NCI-H524 treated with DMSO at 0.1 percent for 48 hours (cell line): Measurements from ENCODE around the gene CHST12.
"Not testable (repeated sequence)": the region's sequence is repeated elsewhere in the genome, so short reads cannot be mapped to it uniquely, and the experiment has no call there.

ENCODE experiments used
- DNase-seq: peaks from one replicate; lab custom pipeline; 2025; lab: John Stamatoyannopoulos, UW

Gene CHST12

DNA sequence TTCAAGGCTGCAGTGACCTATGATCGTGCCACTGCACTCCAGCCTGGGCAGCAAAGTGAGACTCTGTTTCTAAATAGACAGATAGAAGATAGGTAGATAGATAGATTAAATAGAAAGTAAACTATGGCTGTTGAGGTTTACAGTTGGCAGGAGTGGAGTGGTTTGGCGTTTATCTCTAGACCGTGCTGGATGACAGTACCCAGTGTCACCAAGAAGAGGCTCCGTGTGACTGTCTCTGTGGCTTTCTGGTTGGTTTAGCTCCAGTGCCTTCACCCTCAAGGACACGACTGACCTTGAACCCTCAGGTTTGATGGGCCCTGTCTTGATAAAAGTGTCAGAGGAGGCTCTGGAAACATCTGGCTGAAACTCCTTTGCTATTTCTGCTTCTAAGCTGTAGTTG lies 31.7 kb downstream of the CHST12 start:
- no peak for DNase-seq

DNA sequence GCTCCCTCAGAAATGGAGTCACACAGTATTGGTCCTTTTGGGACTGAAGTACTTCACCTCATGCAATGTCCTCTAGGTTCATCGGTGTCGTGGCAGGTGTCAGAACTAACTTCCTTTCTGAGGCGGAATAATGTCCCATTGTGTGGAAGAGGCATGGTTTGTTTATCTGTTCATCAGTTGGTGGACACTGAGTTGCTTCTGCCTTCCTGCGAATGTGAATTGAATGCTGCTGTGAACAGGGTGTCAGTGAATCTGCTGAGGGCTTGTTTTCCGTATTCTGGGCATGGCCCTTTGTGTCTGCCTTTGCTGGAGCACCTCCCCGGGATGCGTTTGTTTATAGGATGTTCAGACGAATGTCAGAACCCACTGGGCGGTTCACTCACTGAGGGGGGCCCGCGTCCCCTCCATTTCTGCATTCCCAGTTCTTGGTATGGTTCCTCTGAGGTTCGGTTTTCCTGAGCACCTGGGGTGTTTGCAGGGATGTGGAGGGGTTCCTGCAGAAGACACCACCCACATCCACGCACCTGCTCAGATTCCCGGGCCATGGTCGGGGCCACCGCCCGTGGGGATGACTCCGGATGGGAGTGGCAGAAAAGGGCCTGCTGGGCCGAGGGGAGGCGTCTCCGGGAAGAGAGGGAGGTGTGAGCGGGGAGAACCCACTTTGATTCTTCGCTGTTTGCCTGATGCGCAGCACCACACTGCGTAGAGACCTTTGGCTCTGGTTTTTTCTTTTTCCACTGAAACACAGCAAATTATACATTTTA lies 33.1 kb downstream of the CHST12 start:
- no peak for DNase-seq

DNA sequence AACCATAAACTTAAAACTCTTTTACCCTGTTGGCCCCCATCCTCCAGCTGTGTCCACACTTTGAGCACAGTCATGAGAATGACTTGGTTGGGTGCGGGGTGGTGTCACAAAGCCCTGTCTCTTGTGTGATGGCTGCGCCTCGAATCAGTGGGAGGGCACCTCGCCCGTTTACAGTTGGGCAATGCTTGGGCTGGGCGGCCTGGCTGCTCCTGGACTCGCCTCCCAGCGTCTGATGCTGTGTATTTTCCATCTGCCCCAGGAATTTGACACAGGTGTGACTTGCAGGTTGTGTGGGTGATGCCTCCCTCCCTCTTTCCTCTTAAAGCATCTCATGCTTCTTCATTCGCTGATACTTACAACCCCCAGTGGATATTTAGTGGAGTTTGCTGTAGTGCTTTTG lies 33.7 kb downstream of the CHST12 start:
- DNase-seq = no peak

DNA sequence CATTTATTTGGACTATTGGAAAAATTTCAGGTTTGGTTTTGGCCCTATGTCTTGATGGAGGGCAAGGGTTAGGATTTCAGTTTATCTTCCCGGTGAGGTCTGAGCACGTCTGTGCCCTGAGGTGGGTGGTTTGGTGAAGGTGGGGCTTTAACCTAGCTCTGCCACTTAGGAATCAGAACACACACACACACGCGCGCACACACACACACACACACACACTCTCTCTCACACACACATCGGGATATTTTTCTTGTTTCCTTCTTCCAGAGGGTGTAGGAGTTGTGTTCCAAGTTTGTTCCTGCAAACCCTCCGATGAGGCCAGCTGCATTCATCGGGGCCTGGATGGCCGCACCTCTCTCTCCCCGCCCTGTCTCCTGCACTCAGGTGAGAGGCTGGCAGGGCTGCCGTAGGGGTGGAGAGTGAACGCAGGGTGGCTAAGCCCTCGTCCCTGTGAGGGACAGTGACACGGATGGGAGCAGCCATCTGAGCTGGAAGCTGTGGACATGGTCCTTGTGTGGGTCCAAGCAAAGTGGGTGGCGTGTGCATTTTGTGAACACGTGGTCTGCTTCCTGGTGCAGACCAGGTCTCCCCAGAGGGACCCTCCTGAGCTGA lies 34.2 kb downstream of the CHST12 start:
- no peak for DNase-seq

DNA sequence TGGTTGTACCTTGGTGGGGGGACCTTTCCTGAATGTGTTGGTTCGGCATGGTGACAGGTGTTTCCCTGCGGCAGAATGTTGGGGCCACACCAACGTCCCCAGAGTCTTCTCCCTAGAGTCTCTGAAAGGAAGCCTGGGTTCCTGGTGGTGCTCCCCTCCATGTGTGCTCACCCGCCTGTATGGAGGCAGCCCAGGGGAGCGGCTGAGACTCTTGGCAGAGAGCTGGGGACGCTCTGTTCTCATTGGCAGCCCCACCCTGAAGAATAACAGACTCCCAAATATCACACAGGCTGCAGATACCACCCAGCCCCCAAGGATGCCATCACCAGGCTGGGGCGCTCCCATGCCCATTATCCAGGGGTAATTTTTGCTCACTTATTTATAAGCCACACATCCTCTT lies 34.8 kb downstream of the CHST12 start:
- DNase-seq = no peak

DNA sequence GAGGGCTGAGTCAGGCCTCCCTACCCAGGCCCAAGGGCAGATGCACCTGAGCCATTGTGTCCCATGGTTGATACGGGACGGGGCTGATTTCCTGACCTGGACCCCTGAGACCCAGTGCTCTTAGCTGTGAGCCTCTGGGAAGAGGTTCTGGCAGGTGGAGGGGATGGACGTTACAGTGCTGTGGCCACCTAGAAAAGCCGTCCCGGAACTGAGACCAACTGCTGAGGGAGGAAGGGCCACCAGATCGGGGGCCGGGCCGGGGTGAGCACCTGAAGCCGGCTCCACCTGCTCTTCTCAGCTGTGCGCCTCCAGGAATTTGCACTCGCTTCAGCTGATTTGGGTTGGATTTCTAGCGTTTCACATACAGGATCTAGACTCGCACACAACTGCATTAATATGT lies 35.4 kb downstream of the CHST12 start:
- no peak for DNase-seq

DNA sequence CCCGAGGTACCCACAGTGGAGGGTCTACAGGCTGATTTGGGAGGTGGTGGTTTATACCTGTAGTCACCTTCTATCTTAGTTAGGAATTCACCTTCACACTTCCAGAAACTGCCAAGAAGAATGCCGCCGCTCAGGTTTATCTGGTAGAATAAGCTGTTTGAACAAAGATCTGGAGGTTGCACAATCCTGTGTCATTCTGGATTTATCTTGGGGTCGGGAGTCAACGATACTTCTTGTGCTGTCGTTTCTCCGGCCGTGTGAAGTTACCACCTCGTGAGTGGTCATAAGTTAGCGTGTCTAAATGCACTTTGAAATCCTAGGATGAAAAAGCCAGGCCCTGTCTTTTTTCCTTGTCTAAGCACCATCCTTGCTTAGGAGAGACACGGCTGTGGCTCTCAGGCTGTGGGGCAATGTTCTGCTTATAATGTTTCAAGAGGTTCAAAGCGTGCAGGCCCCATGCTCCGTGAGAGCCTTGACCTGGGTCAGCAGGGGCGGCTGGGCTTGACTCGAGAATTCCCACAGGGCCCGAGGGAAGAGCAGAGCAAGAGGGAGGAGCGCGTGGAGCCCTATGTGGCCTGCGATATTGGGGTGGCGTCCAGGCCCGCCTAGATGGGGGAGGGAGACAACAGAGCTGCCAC lies 37.3 kb downstream of the CHST12 start:
- DNase-seq = no peak

DNA sequence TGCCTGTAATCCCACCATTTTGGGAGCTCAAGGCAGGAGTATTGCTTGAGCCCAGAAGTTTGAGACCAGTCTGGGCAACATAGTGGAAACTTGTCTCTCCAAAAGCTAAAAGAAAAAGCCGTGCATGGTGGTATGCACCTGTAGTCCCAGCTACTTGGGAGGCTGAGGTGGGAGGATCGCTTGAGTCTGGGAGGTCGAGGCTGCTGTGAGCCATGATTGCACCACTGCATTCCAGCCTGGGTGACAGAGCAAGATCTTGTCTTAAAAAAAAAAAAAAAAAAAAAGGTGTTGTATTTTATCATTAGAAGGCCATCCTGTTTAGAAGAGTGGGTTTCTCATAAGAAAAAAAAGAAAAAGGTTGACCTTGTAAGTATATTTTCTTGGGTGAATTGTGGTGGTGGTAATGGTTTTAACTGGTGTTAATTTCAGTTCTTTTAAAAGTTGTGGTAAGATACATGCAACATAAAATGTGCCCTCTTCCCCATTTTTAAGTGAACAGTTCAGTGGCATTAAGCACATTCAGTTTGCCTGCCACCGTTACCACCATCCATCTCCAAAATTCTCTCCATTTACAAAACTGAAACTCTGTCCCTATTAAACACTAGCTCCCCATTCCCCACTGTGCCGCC lies 38.1 kb downstream of the CHST12 start:
- no peak for DNase-seq

DNA sequence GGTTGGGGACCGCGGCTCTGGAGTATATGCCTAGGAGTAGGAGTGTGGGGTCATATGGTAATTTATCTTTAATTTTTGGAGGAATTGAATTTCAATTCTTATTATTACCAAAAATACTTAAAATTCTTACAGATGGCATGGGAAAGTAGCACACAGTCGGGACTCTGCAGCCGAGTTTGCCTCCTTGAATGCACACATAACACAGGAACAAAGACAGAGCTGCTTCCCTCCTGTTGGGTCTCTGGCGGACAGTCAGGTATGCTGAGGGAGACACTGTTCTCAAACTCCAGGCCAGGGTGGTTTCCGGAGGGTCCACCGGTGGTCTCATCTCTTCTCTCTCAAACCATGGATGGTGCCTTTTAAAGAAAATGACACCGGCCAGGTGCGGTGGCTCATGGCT lies 40.1 kb downstream of the CHST12 start:
- no peak for DNase-seq

DNA sequence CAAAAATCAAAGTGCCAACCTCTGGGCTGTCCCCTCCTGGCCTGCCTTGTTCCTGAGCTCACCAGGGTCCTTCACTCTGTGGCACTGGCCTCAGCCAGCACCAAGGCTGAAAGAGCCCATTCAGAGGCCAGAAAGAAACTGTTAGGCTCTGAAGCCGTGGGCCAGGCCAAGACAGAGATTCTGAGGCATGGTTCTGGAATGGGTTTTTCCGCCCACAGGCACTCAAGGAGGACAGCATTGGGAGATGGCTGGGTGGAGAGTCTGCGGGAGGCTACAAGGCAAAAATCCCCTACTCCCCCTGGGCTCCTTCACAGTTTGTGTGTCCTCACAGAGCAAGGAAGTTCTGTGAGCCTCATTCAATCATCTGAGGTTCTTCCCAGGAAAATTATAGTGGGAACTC lies 41.1 kb downstream of the CHST12 start:
- DNase-seq = no peak

DNA sequence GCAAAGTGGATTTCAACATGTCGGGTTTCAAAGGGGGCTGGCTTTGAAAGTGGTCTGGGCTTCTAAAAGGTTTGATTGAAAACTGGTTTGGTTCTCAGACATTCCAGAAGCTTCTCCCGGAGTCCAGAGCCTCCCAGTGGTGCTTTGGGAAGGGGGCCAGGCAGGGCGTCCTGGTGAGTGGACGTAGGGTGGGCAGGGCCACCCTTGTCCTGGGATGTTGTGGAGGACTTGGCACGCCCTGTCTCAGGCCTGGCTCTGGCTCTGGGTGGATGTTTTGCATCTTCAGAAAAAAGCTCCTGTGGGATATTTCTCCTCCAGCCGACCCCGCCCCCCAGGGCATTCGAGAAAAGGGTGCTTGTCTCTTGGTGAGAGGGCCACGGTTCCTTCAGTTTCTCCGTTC lies 41.6 kb downstream of the CHST12 start:
- no peak for DNase-seq

DNA sequence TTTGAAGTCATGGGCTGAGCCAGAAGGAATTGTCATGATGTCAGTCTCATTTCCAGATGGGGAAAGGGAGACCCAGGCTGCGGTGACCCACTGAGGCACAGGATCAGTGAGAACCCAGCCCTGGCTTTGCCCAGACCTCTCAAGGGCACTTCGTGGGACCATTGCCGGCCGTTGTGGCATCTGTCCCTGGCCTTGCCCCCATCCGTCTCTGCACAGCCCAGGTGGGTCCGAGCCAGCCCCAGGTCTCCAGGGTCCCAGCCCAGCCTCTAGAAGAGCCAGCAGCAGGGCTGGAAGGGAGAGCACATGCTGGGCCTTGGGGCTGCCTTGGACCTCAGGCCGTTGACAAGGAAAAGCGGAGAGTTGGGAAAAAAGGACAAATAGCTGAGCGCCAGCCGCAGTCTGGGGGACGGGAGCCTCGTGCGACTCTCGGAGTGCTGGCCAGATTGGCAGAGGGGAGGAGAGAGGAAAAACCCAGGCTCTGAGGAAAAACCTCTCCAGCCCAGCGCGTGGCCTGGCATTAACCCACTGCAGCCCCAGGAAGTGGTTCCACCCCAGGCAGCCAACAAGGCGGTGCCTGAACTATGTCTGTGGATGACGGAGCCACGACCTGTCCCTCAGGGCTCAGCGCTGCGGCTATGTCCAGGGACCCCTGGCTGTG lies 42.6 kb downstream of the CHST12 start:
- no peak for DNase-seq

DNA sequence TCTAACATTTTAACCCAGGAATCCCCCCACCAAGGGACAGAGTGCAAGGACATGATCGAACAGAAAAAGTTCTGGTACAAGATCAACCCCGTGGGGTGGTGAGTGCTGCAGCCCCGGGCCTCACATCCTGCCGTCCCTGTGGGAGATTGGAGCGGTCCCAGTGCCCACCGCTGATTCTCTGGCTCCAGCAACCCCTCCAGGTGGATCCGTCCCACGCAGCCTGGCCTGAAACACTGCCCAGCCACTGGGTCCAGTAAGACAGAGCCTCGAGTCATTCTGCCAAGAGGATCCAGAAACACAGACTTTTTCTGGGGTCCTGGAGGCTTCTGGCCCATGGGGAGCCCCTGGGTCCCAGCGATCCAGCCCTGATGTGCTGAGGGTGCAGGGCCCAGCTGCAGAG lies 43.3 kb downstream of the CHST12 start:
- DNase-seq = no peak

DNA sequence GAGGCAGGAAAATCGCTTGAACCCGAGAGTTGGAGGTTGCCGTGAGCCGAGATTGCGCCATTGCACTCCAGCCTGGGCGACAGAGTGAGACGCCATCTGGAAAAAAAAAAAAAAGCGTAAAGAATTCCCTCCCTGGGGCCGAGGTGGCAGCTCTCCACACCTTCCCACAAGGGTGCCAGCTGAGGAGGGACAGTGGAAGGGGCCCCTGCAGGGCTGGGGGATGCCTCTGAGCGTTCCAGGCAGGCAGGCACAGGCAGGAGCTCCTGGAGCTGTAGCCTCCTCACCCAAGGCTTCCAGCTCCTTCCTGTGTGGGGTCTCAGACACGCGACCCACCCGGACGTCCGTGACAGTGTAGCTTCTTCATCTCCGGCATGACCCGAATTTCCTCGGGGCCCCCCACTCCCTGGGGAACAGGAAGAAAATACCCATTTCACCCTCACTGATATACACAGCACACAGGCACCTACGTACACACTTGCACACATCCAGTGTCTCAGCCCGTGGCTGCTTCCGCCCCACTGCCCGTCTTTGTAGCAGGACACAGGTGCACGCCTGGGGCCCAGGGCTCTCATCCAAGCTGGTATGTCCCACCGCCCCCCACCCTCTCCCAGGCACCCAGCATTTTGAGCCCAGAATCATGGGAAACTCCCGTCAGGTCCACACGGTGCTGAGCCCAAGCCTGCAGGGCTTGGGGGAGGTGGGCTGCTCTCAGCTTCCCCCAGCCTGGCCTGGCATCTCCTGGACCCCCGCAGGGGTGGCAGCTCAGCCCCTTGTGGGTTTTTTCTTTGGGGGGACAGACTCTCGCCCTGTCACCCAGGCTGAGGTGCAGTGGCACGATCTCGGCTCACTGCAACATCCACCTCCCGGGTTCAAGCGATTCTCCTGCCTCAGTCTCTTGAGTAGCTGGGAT lies 47.0 kb downstream of the CHST12 start:
- DNase-seq = no peak

DNA sequence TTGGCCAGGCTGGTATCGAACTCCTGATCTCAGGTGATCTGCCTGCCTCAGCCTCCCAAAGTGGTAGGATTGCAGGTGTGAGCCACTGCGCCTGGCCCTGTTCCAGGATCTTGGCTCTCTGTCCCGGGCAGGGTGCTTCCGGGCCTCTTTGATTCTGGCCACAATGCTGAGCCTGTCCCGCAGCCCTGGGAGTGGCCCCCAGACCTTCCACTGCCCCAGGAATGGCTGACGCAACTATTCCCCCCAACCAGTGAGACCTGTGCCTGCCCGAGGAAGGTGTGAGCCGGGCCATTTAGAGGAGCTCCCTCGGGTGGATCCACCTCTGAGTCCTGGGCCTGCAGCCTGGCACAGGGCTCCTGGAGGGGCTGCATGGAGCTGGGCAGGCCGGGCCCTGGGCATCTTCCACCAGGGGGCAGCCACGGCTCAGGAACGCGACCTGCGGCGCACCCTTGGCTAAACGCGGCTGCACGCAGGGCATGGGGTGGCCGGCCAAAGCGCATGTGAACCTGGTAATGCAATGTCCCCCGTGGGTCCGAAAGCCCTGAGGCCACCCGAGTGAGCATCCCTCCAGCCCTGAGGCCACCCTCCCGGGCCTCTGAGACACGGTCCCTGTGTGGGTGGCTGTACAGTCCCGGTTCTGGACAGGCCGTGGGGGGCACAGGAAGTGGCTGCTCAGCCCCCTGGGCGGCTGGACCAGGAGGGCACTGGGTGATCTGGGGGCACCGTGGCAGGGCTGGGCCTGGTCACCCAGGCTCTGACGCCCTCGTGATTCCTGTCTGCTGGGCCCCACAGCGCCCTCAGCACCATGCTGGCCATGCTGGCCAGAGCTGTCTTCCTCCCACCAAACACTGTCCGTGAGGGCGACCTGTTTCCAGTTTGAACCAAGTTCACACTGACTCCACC lies 48.0 kb downstream of the CHST12 start:
- DNase-seq = no peak

DNA sequence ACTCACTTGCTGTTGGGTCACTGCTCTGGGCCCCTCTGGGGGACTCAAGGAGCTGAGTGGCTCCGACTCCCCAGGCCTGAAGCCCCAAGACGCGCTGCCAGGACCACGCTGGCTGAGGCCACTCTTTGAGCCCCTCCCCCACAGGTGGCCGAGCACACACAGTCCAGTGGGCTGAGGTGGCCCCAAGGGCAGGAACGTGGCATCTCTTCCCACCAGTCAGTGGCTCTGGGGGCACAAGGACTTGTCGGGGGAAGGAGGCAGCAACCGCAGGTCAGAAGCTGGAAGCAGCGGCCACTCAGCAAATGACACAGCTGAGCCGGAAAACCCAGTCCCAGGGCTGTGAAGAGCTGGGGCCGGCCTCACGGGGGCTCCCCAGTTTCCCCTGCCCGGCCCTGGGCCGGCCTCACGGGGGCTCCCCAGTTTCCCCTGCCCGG lies 48.7 kb downstream of the CHST12 start:
- DNase-seq = no peak

DNA sequence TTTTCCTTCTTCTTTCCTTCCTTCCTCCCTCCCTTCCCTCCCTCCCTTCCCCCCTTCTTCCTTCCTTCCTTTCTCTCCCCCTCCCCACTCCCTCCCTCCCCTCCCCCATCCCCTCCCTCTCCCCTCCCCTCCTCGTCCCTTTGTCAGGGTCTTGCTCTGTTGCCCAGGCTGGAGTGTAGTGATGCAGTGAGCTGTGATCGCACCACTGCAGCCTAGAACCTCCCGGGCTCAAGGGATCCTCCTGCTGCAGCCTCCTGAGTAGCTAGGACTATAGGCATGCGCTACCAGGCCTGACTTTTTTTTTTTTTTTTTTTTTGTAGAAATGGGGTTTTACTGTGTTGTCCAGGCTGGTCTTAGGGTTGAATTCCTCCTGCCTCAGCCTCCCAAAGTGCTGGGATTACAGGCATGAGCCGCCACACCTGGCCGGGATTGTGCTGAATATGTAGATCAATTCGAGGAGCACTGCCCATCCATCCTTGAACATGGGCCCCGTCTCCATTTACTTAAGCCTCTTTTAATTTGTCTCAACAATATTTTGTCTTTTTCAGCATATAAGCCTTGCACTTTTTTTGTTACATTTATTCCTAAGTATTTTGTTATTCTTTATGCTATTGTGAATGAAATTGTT lies 49.3 kb downstream of the CHST12 start:
- DNase-seq = no peak

DNA sequence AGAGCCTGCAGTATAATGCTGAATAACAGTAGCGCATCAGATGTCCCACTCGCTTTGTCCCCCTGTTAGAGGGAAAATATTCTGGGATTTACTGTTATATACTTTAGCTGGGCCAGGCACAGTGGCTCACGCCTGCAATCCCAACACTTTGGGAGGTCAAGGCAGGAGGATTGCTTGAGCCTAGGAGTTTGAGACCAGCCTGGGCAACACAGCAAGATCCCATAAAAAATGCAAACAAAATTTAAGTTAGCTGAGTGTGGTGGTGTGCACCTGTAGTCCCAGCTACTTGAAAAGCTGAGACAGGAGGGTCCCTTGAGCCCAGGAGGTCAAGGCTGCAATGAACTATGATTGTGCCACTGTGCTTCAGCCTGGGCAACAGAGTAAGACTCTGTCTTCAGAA lies 50.4 kb downstream of the CHST12 start:
- not testable (repeated sequence) for DNase-seq

DNA sequence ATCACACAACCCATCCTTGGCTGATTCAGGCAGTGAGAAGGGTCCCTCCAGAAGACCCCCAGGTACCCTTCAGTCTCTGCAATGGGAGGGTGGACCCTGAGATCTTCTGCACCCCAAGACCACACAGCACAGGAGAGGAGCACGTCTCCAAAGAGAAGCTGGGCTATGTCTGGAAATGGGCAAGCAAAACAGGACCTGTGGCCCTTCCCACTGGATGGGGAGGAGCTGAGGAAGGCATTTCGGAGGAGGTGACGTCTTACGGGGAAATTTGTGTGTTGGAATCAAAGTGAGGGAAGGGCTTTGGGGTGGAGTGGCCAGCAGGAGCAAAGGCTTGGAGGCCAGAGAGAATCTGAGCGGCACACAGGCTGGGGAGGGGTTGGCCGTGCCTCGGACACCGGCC lies 56.3 kb downstream of the CHST12 start:
- DNase-seq = no peak

DNA sequence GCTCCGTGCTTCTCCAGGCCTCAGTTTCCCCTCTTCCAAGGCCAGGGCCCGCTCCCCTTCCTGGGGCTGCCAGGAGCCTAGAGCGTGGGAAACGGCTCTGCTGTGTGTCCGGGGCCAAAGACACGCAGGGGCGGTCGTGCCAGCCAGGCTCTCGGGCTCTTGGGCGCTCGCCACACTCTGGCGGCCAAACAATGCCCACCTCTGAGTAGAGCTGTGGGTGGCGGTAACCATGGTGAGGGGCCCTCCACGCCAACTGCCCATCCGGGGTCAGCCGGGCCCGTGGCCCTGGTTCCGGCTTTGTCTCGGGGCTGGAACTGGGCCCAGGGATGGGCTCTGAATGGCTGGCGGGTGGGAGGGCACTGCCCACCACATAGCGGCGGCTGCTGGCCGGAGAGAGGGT lies 56.8 kb downstream of the CHST12 start:
- DNase-seq = no peak
